ENCODE measurements around the gene GJA1.

The GJA1 gene

DNA sequence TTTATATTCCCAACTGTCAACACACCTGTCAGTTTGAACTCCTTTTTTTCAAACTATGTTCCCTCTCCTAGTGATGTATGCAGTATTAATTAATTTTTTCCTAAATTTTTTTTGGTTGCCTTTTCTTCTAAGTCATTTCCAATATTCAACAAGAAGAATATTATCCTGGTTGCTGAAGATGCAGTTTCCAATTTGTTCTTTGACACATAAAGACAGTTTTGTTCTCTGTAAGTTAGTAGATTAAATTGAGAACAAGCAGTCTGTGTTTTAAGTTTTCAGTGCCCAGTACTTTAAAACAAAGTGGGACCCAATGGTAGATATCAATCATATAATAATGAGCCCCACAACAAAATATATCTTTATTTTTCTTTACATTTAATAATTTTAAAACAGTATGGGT lies 47.3 kb downstream of the GJA1 start:
- DNase-seq (ENCODE audit: low read depth in 2 of 2) = no peak

DNA sequence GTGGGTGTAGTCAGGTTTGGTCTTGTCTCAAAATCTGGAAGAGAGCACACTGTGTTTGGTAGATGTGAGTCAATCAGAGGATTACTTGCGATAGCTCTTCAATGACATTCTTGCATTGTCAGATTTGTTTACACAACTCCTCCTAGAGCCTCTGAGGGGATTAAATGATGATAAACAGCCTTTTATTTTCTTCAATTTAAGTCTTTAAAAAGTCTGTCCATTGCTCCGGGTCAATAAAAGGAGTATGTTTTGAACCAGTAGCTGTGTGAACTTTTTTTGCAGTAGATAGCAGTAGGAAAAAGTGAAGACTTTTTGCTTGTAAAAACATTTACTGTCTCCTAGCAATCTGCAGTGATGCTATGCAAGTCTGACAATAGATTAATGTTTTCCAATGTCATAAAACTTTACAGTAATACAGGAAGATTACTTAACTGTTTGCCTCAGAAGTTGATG lies 49.9 kb downstream of the GJA1 start:
- DNase-seq (ENCODE audit: low read depth in 2 of 2) = no peak

DNA sequence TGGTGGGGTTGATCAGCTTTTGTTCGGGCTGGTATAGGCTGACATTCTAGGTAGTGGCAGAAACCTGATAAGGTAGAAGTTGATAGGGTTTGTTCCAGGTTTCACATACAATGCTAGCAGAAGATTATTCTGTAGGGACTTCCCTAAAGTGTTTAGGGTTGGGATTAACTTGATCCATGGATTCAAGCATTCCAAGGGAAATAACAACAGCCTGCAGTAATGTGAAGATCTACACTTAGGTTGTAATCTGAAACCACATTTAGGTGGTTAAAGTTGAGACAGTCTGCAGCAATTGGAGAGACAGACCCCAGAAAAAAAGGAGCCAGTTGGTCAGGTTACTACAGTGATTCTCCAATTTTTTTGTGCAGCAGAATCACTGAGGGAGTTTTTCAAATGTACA lies 56.1 kb downstream of the GJA1 start:
- no peak for DNase-seq (ENCODE audit: low read depth in 2 of 2)

DNA sequence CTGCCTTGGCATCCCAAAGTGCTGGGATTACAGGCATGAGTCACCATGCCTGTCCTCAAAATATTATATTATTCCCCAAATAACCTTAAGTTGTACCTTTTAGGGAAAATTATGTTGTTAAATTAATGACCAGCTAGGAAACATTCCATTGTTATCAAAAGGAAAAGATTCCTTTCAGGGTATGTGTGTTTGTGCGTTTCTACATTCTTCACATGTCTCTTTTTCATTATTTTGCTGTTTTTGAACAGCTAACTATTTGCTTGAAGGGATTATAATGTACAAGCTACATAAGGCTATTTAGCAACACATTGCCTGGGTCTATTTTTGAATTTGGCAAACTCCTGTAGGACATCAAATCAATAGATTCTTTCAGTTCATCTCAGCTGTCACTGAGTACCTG lies 57.1 kb downstream of the GJA1 start:
- DNase-seq (ENCODE audit: low read depth in 2 of 2) = no peak

- DNase-seq (ENCODE audit: low read depth in 2 of 2) = no peak
Measured at GRCh38 chr6:121497970-121498375, 62.5 kb downstream of the GJA1 start.

- no peak for DNase-seq (ENCODE audit: low read depth in 2 of 2)
Measured at GRCh38 chr6:121498481-121499276, 63.2 kb downstream of the GJA1 start.

Measured in stimulated activated CD8-positive, alpha-beta memory T cell treated with anti-CD3 and anti-CD28 coated beads, Interleukin-15, amount 100 ng/mL, for 4 hours (primary cell).